GM21576 (cell line): ENCODE data around the gene SON.
"Not testable (repeated sequence)": the region's sequence is repeated elsewhere in the genome, so short reads cannot be mapped to it uniquely, and the experiment has no call there.

Source experiments
- ATAC-seq: cut with Tn5 transposase; IDR thresholded peaks from one replicate; pipeline ENCODE4 v1.9.1; 2021; ENCODE audit warnings: mild to moderate bottlenecking, moderate library complexity; ENCODE audit not compliant: unreplicated experiment

SON gene

GRCh38 chr21:33542640-33543504 is at the start of gene SON:
SON (plus strand) TSS chr21:33543038; CDS start chr21:33543093, 55 bp downstream.
- peak; percentile 90 for ATAC-seq

GRCh38 chr21:33493756-33494155 is 49.1 kb upstream of the SON start:
- no peak for ATAC-seq

GRCh38 chr21:33495743-33496142 is 47.1 kb upstream of the SON start:
- no peak for ATAC-seq

- no peak for ATAC-seq
Measured at GRCh38 chr21:33496345-33496744, 46.5 kb upstream of the SON start.

GRCh38 chr21:33505833-33506232 is 37.0 kb upstream of the SON start:
- ATAC-seq, result no peak

- not testable (repeated sequence) for ATAC-seq
Measured at GRCh38 chr21:33507003-33507402, 35.8 kb upstream of the SON start.

- no peak for ATAC-seq
Measured at GRCh38 chr21:33510826-33511225, 32.0 kb upstream of the SON start.

GRCh38 chr21:33511639-33512038 is 31.2 kb upstream of the SON start:
- no peak for ATAC-seq

GRCh38 chr21:33512481-33512880 is 30.4 kb upstream of the SON start:
- ATAC-seq, result no peak

- no peak for ATAC-seq
Measured at GRCh38 chr21:33514229-33514628, 28.6 kb upstream of the SON start.

GRCh38 chr21:33518899-33519298 is 23.9 kb upstream of the SON start:
- no peak for ATAC-seq

- ATAC-seq, result no peak
Measured at GRCh38 chr21:33522297-33522952, 20.4 kb upstream of the SON start.

- ATAC-seq, result no peak
Measured at GRCh38 chr21:33522953-33523349, 19.9 kb upstream of the SON start.

GRCh38 chr21:33531007-33531406 is 11.8 kb upstream of the SON start:
- ATAC-seq, result no peak

- ATAC-seq, result no peak
Measured at GRCh38 chr21:33537212-33537611, 5.6 kb upstream of the SON start.

- no peak for ATAC-seq
Measured at GRCh38 chr21:33539616-33540015, 3.2 kb upstream of the SON start.

GRCh38 chr21:33540711-33541104 is 2.1 kb upstream of the SON start:
- ATAC-seq, result no peak

- no peak for ATAC-seq
Measured at GRCh38 chr21:33541105-33541711, 1.6 kb upstream of the SON start.

- peak; percentile 53 for ATAC-seq
Measured at GRCh38 chr21:33541756-33542639, 840 bp upstream of the SON start, which contains the start of gene GART. GART (minus strand) TSS chr21:33542117; CDS start chr21:33539315, 2,802 bp downstream.

- ATAC-seq, result no peak
Measured at GRCh38 chr21:33543505-33544129, 779 bp downstream of the SON start.
